Ascending aorta (tissue), 2 donors: ENCODE measurements around the gene GNLY. TPM values are rescaled to one million over a fixed set of nuclear protein-coding genes. Genes with fewer than 3 reads are reported as not detected.

Experiments used
- DNase-seq, 2 donors: peaks; one replicate each; pipeline ENCODE4 v3.0.0-alpha.2; 2019; ENCODE audit warnings: low spot score in 2 of 2
- H3K27ac ChIP-seq, 2 donors: fragments of 200-600 bp; sonication (generic); one replicate each; pipeline ENCODE4 v1.5.1; 2016 to 2017; ENCODE audit warnings: mild to moderate bottlenecking in 1 of 2
- H3K27me3 ChIP-seq: fragments of 200-600 bp; sonication (generic); one replicate; pipeline ENCODE4 v1.5.1; 2017
- H3K36me3 ChIP-seq, 2 donors: fragments of 200-600 bp; sonication (generic); one replicate each; pipeline ENCODE4 v1.5.1; 2016
- H3K4me1 ChIP-seq, 2 donors: fragments of 200-600 bp; sonication (generic); one replicate each; pipeline ENCODE4 v1.5.1; 2016 to 2017; ENCODE audit warnings: mild to moderate bottlenecking in 1 of 2
- H3K4me3 ChIP-seq, 2 donors: fragments of 200-600 bp; sonication (generic); one replicate each; pipeline ENCODE4 v1.5.1; 2016 to 2017; ENCODE audit warnings: mild to moderate bottlenecking in 1 of 2
- H3K9me3 ChIP-seq, 2 donors: fragments of 200-600 bp; sonication (generic); one replicate each; pipeline ENCODE4 v1.5.1; 2016
- CTCF ChIP-seq, 3 experiments: fragments of 200-600 bp in 2 of 3; fragments of 450-650 bp in 1 of 3; sonication (generic) in 2 of 3; IDR thresholded peaks; one replicate each; pipeline ENCODE4 v1.5.1; 2016 to 2019; ENCODE audit warnings: antibody characterized with exemption in 3 of 3, mild to moderate bottlenecking in 1 of 3, moderate library complexity in 1 of 3
- intact Hi-C: fragments of 100-400 bp; cut with DNase I; formaldehyde crosslinking; loops from one replicate; pipeline ENCODE4 v1.15.1; 2023
- total RNA-seq: library from RNA; depleted of rRNA; stranded (reverse); fragments of >200 nt; gene quantifications from one replicate; pipeline ENCODE4 v1.1.0, GENCODE V29; 2016

Gene GNLY
- total RNA-seq, 1 donor from 2014 or later: not detected

- no peaks in the 10 kb centered on the region for H3K4me1 ChIP-seq
Measured at GRCh38 chr2:85699325-85699724, 5.2 kb downstream of the GNLY start.

GRCh38 chr2:85702172-85702571 is 8.0 kb downstream of the GNLY start:
- Histone ChIP-seq H3K27me3 (no peaks in the 10 kb centered on the region), H3K9me3 (no peaks in the 10 kb centered on the region), H3K4me1 (peaks cover 0 to 15% of the 10 kb centered on the region in 2 donors), H3K27ac (no peak overlapping the region), H3K4me3 (no peak overlapping the region), H3K36me3 (no peaks in the 10 kb centered on the region)
- no peak for DNase-seq
- TF ChIP-seq CTCF (IDR thresholded peaks at IDR 0.05): no peak
- intact Hi-C loops: no loop called here

More at GRCh38 chr2:85699325-85699724, 5.2 kb downstream of the GNLY start:
- DNase-seq: no peak
- H3K36me3 ChIP-seq: no peaks in the 10 kb centered on the region
- intact Hi-C loops: no loop called here
- H3K9me3 ChIP-seq: no peaks in the 10 kb centered on the region
- no peak for TF ChIP-seq CTCF (IDR thresholded peaks at IDR 0.05)
- no peaks in the 10 kb centered on the region for H3K27me3 ChIP-seq
- no peak overlapping the region for H3K27ac ChIP-seq
- no peak overlapping the region for H3K4me3 ChIP-seq

GRCh38 chr2:85702800-85703199 is 8.6 kb downstream of the GNLY start:
- DNase-seq: no peak
- no peak for TF ChIP-seq CTCF (IDR thresholded peaks at IDR 0.05)
- Histone ChIP-seq H3K4me1 (peaks cover 0 to 15% of the 10 kb centered on the region in 2 donors), H3K27ac (no peak overlapping the region), H3K27me3 (no peaks in the 10 kb centered on the region), H3K4me3 (no peak overlapping the region), H3K9me3 (no peaks in the 10 kb centered on the region), H3K36me3 (no peaks in the 10 kb centered on the region)
- intact Hi-C loops: no loop called here

- TF ChIP-seq CTCF (IDR thresholded peaks at IDR 0.05): no peak
- Histone ChIP-seq H3K4me1 (peaks cover 0 to 15% of the 10 kb centered on the region in 2 donors), H3K36me3 (no peaks in the 10 kb centered on the region), H3K9me3 (no peaks in the 10 kb centered on the region), H3K27me3 (no peaks in the 10 kb centered on the region), H3K27ac (no peak overlapping the region), H3K4me3 (no peak overlapping the region)
- no peak for DNase-seq
- intact Hi-C loops: no loop called here
Measured at GRCh38 chr2:85703329-85703728, 9.2 kb downstream of the GNLY start.

- peaks cover 0 to 15% of the 10 kb centered on the region in 2 donors for H3K4me1 ChIP-seq
- intact Hi-C loops: no loop called here
Measured at GRCh38 chr2:85704038-85704437, 9.9 kb downstream of the GNLY start.

More at GRCh38 chr2:85704038-85704437, 9.9 kb downstream of the GNLY start:
- Histone ChIP-seq H3K9me3 (no peaks in the 10 kb centered on the region), H3K4me3 (no peak overlapping the region), H3K27me3 (no peaks in the 10 kb centered on the region), H3K36me3 (no peaks in the 10 kb centered on the region), H3K27ac (no peak overlapping the region)
- no peak for DNase-seq
- TF ChIP-seq CTCF (IDR thresholded peaks at IDR 0.05): no peak
